Measurements from ENCODE around the gene RBKS.
A peak's percentile ranks its signal among the peaks of the same experiment; 100 is the strongest.
"Not testable (repeated sequence)": the region's sequence is repeated elsewhere in the genome, so short reads cannot be mapped to it uniquely, and the experiment has no call there.

RBKS gene

GRCh38 chr2:27796791-27797765 lies 93.1 kb downstream of the RBKS start:
- no peak for DNase-seq

- no peak for DNase-seq
Measured at GRCh38 chr2:27795868-27796277, 94.3 kb downstream of the RBKS start.

GRCh38 chr2:27795093-27795834 lies 94.9 kb downstream of the RBKS start:
- no peak for DNase-seq

GRCh38 chr2:27792759-27793158 lies 97.4 kb downstream of the RBKS start:
- DNase-seq: no peak

- DNase-seq: no peak
Measured at GRCh38 chr2:27790796-27791195, 99.4 kb downstream of the RBKS start.

- no peak for DNase-seq
Measured at GRCh38 chr2:27782701-27783100, 107.5 kb downstream of the RBKS start.

GRCh38 chr2:27781496-27781895 lies 108.7 kb downstream of the RBKS start:
- DNase-seq: peak; percentile 2

- DNase-seq: no peak
Measured at GRCh38 chr2:27779417-27780055, 110.7 kb downstream of the RBKS start.

GRCh38 chr2:27776696-27777095 lies 113.5 kb downstream of the RBKS start:
- no peak for DNase-seq

GRCh38 chr2:27776097-27776496 lies 114.1 kb downstream of the RBKS start:
- DNase-seq: peak; percentile 41

GRCh38 chr2:27773959-27774358 lies 116.2 kb downstream of the RBKS start:
- DNase-seq: no peak

GRCh38 chr2:27772804-27773203 lies 117.4 kb downstream of the RBKS start:
- no peak for DNase-seq

- peak; percentile 91 for DNase-seq
Measured at GRCh38 chr2:27771548-27772335, 118.4 kb downstream of the RBKS start, which contains the start of gene MRPL33. Gene MRPL33 (plus strand): TSS chr2:27771719. CDS start chr2:27771778, 59 bp downstream.

- DNase-seq: no peak
Measured at GRCh38 chr2:27771202-27771547, 119.0 kb downstream of the RBKS start.

- DNase-seq: no peak
Measured at GRCh38 chr2:27766287-27766661, 123.9 kb downstream of the RBKS start.

GRCh38 chr2:27765621-27766286 lies 124.4 kb downstream of the RBKS start:
- DNase-seq: peak; percentile 58

- not testable (repeated sequence) for DNase-seq
Measured at GRCh38 chr2:27764526-27764925, 125.7 kb downstream of the RBKS start.

- DNase-seq: no peak
Measured at GRCh38 chr2:27763907-27764267, 126.3 kb downstream of the RBKS start.

GRCh38 chr2:27762951-27763906 lies 127.0 kb downstream of the RBKS start:
- DNase-seq: no peak

GRCh38 chr2:27756544-27757498 lies 133.4 kb downstream of the RBKS start:
- no peak for DNase-seq
